ENCODE measurements around the gene NTN5. TPM values are rescaled to one million over a fixed set of nuclear protein-coding genes. Genes with fewer than 3 reads are reported as not detected.
A peak's percentile ranks its signal among the peaks of the same experiment; 100 is the strongest.

NTN5 gene
- total RNA-seq, 1 experiment from 2014 or later: not detected

- Histone ChIP-seq H3K4me1 (replicated peaks) (peaks cover 32% of the 10 kb centered on the region), H3K36me3 (no peaks in the 10 kb centered on the region), H3K4me3 (no peak overlapping the region), H3K27ac (no peak overlapping the region), H3K27me3 (replicated peaks) (no peaks in the 10 kb centered on the region), H3K9me3 (replicated peaks) (no peaks in the 10 kb centered on the region)
- DNase-seq (ENCODE audit: low read depth in 1 of 2, low spot score in 2 of 2): peak in 1 of 2 experiments; percentile 46
Observed at GRCh38 chr19:48654299-48655059, 18.3 kb downstream of the NTN5 start.

- DNase-seq (ENCODE audit: low read depth in 1 of 2, low spot score in 2 of 2): no peak
- Histone ChIP-seq H3K36me3 (no peaks in the 10 kb centered on the region), H3K4me3 (no peak overlapping the region), H3K9me3 (replicated peaks) (no peaks in the 10 kb centered on the region), H3K27me3 (replicated peaks) (no peaks in the 10 kb centered on the region), H3K27ac (no peak overlapping the region), H3K4me1 (replicated peaks) (peaks cover 27% of the 10 kb centered on the region)
Observed at GRCh38 chr19:48651683-48652048, 21.2 kb downstream of the NTN5 start.

GRCh38 chr19:48650974-48651682 lies 21.7 kb downstream of the NTN5 start:
- no peak overlapping the region for H3K4me3 ChIP-seq
- H3K9me3 ChIP-seq (replicated peaks): no peaks in the 10 kb centered on the region
- DNase-seq (ENCODE audit: low read depth in 1 of 2, low spot score in 2 of 2): no peak
- peaks cover 26% of the 10 kb centered on the region for H3K4me1 ChIP-seq (replicated peaks)
- H3K27me3 ChIP-seq (replicated peaks): peaks cover 3% of the 10 kb centered on the region; the same call in 1 of the 2 replicates
- no peak overlapping the region for H3K27ac ChIP-seq
- no peaks in the 10 kb centered on the region for H3K36me3 ChIP-seq

GRCh38 chr19:48648134-48648533 lies 24.7 kb downstream of the NTN5 start:
- H3K36me3 ChIP-seq: no peaks in the 10 kb centered on the region
- DNase-seq (ENCODE audit: low read depth in 1 of 2, low spot score in 2 of 2): no peak
- H3K27me3 ChIP-seq (replicated peaks): peaks cover 13% of the 10 kb centered on the region
- H3K4me1 ChIP-seq (replicated peaks): peaks cover 22% of the 10 kb centered on the region
- H3K4me3 ChIP-seq: no peak overlapping the region
- no peaks in the 10 kb centered on the region for H3K9me3 ChIP-seq (replicated peaks)
- no peak overlapping the region for H3K27ac ChIP-seq

GRCh38 chr19:48646722-48647216 lies 26.0 kb downstream of the NTN5 start:
- Histone ChIP-seq H3K27ac (no peak overlapping the region), H3K27me3 (replicated peaks) (peaks cover 13% of the 10 kb centered on the region)
- no peak for DNase-seq (ENCODE audit: low read depth in 1 of 2, low spot score in 2 of 2)

GRCh38 chr19:48646001-48646721 lies 26.7 kb downstream of the NTN5 start, which contains the start of gene CA11:
Gene CA11, minus strand, starts transcription at chr19:48646187. Its CDS starts 555 bp downstream, at chr19:48645632.
- peak within 1 kb of the TSS; percentile 24 for H3K4me3 ChIP-seq
- peaks cover 13% of the 10 kb centered on the region for H3K27me3 ChIP-seq (replicated peaks)
- no peaks in the 10 kb centered on the region for H3K9me3 ChIP-seq (replicated peaks)
- no peaks in the 10 kb centered on the region for H3K36me3 ChIP-seq
- peak; percentile 65 to 88 for DNase-seq (ENCODE audit: low read depth in 1 of 2, low spot score in 2 of 2)
- no peak within 1 kb of the TSS for H3K27ac ChIP-seq
- peaks cover 19% of the 10 kb centered on the region for H3K4me1 ChIP-seq (replicated peaks)

More at GRCh38 chr19:48646722-48647216, 26.0 kb downstream of the NTN5 start:
- Histone ChIP-seq H3K9me3 (replicated peaks) (no peaks in the 10 kb centered on the region), H3K36me3 (no peaks in the 10 kb centered on the region), H3K4me3 (peak overlapping the region; percentile 24), H3K4me1 (replicated peaks) (peaks cover 19% of the 10 kb centered on the region)

- DNase-seq (ENCODE audit: low read depth in 1 of 2, low spot score in 2 of 2): no peak
- Histone ChIP-seq H3K4me1 (replicated peaks) (peaks cover 19% of the 10 kb centered on the region), H3K9me3 (replicated peaks) (no peaks in the 10 kb centered on the region), H3K36me3 (no peaks in the 10 kb centered on the region), H3K27ac (no peak overlapping the region), H3K4me3 (no peak overlapping the region), H3K27me3 (replicated peaks) (peaks cover 13% of the 10 kb centered on the region)
Observed at GRCh38 chr19:48645620-48646000, 27.2 kb downstream of the NTN5 start.

GRCh38 chr19:48644839-48645619 lies 27.8 kb downstream of the NTN5 start:
- DNase-seq (ENCODE audit: low read depth in 1 of 2, low spot score in 2 of 2): peak in 1 of 2 experiments; percentile 59
- no peak overlapping the region for H3K4me3 ChIP-seq

GRCh38 chr19:48644355-48644754 lies 28.5 kb downstream of the NTN5 start:
- no peak for DNase-seq (ENCODE audit: low read depth in 1 of 2, low spot score in 2 of 2)
- peaks cover 13% of the 10 kb centered on the region for H3K4me1 ChIP-seq (replicated peaks)
- no peak overlapping the region for H3K4me3 ChIP-seq
- H3K27ac ChIP-seq: no peak overlapping the region
- no peaks in the 10 kb centered on the region for H3K36me3 ChIP-seq
- peaks cover 13% of the 10 kb centered on the region for H3K27me3 ChIP-seq (replicated peaks)
- H3K9me3 ChIP-seq (replicated peaks): no peaks in the 10 kb centered on the region

More at GRCh38 chr19:48644839-48645619, 27.8 kb downstream of the NTN5 start:
- Histone ChIP-seq H3K9me3 (replicated peaks) (no peaks in the 10 kb centered on the region), H3K27ac (no peak overlapping the region), H3K27me3 (replicated peaks) (peaks cover 13% of the 10 kb centered on the region), H3K4me1 (replicated peaks) (peaks cover 19% of the 10 kb centered on the region), H3K36me3 (no peaks in the 10 kb centered on the region)

GRCh38 chr19:48642862-48643261 lies 30.0 kb downstream of the NTN5 start:
- peaks cover 13% of the 10 kb centered on the region for H3K27me3 ChIP-seq (replicated peaks)
- H3K4me3 ChIP-seq: no peak overlapping the region
- H3K36me3 ChIP-seq: no peaks in the 10 kb centered on the region
- H3K27ac ChIP-seq: no peak overlapping the region
- DNase-seq (ENCODE audit: low read depth in 1 of 2, low spot score in 2 of 2): no peak
- H3K4me1 ChIP-seq (replicated peaks): peaks cover 9% of the 10 kb centered on the region
- H3K9me3 ChIP-seq (replicated peaks): no peaks in the 10 kb centered on the region

GRCh38 chr19:48641850-48642249 lies 31.0 kb downstream of the NTN5 start:
- H3K9me3 ChIP-seq (replicated peaks): no peaks in the 10 kb centered on the region

GRCh38 chr19:48639483-48640375 lies 33.1 kb downstream of the NTN5 start:
- Histone ChIP-seq H3K4me1 (replicated peaks) (peaks cover 27% of the 10 kb centered on the region), H3K4me3 (no peak overlapping the region), H3K27me3 (replicated peaks) (peaks cover 5% of the 10 kb centered on the region), H3K36me3 (no peaks in the 10 kb centered on the region), H3K9me3 (replicated peaks) (no peaks in the 10 kb centered on the region), H3K27ac (no peak overlapping the region)
- no peak for DNase-seq (ENCODE audit: low read depth in 1 of 2, low spot score in 2 of 2)

More at GRCh38 chr19:48641850-48642249, 31.0 kb downstream of the NTN5 start:
- Histone ChIP-seq H3K27me3 (replicated peaks) (peaks cover 13% of the 10 kb centered on the region), H3K4me1 (replicated peaks) (peaks cover 18% of the 10 kb centered on the region), H3K36me3 (no peaks in the 10 kb centered on the region), H3K27ac (no peak overlapping the region), H3K4me3 (no peak overlapping the region)
- no peak for DNase-seq (ENCODE audit: low read depth in 1 of 2, low spot score in 2 of 2)
